Thyroid gland (tissue), 4 donors: Measurements from ENCODE around the gene ACP7. TPM values are rescaled to one million over a fixed set of nuclear protein-coding genes. Genes with fewer than 3 reads are reported as not detected.
A peak's percentile ranks its signal among the peaks of the same experiment; 100 is the strongest.

Experiments used
- DNase-seq, 2 donors: peaks; one replicate each; pipeline ENCODE4 v3.0.0-alpha.2; 2019
- H3K27ac ChIP-seq, 3 donors: fragments of 200-600 bp; sonication (generic); 1 replicate in 2 of 3; 2 replicates in 1 of 3; pipeline ENCODE4 v1.5.1; 2016 to 2019; ENCODE audit warnings: mild to moderate bottlenecking in 1 of 3, moderate library complexity in 1 of 3
- H3K27me3 ChIP-seq: fragments of 200-600 bp; sonication (generic); one replicate; pipeline ENCODE4 v1.5.1; 2019
- H3K36me3 ChIP-seq, 2 donors: fragments of 200-600 bp; sonication (generic); one replicate each; pipeline ENCODE4 v1.5.1; 2016 to 2019
- H3K4me1 ChIP-seq, 2 donors: fragments of 200-600 bp; sonication (generic); one replicate each; pipeline ENCODE4 v1.5.1; 2017 to 2019
- H3K4me3 ChIP-seq, 3 donors: fragments of 200-600 bp; sonication (generic); replicated peaks in 1 of 3; 1 replicate in 2 of 3; 2 replicates in 1 of 3; pipeline ENCODE4 v1.5.1; 2016; ENCODE audit warnings: mild to moderate bottlenecking in 1 of 3
- H3K9me3 ChIP-seq: fragments of 200-600 bp; sonication (generic); one replicate; pipeline ENCODE4 v1.5.1; 2017
- POLR2A ChIP-seq, 2 donors: fragments of 450-650 bp; IDR thresholded peaks; one replicate each; pipeline ENCODE4 v1.6.1; 2017; ENCODE audit warnings: antibody characterized with exemption in 2 of 2, mild to moderate bottlenecking in 2 of 2, moderate library complexity in 1 of 2
- WGBS, 2 donors: methylation state at CpG; one replicate each; pipeline ENCODE4 v1.1.5; 2017; 5-methylcytosine and 5-hydroxymethylcytosine counted together
- intact Hi-C: fragments of 100-400 bp; cut with DNase I; formaldehyde crosslinking; loops from one replicate; pipeline ENCODE4 v1.15.1; 2023
- total RNA-seq, 4 donors: library from RNA; depleted of rRNA; stranded (reverse); fragments of >200 nt; gene quantifications; one replicate each; pipeline ENCODE4 v1.2.3, GENCODE V29; 2016
- TF ChIP-seq, protein P1 (sequence below), 6 experiments: fragments of 200-600 bp in 3 of 6; fragments of 450-650 bp in 3 of 6; sonication (generic) in 3 of 6; IDR thresholded peaks; one replicate each; pipeline ENCODE4 v1.5.1; 2016 to 2019; ENCODE audit warnings: antibody characterized with exemption in 6 of 6, mild to moderate bottlenecking in 2 of 6, inconsistent platforms in 1 of 6, moderate library complexity in 1 of 6

ACP7 gene
- total RNA-seq, 4 donors from 2014 or later: 0.22 TPM; not detected in 3

DNA sequence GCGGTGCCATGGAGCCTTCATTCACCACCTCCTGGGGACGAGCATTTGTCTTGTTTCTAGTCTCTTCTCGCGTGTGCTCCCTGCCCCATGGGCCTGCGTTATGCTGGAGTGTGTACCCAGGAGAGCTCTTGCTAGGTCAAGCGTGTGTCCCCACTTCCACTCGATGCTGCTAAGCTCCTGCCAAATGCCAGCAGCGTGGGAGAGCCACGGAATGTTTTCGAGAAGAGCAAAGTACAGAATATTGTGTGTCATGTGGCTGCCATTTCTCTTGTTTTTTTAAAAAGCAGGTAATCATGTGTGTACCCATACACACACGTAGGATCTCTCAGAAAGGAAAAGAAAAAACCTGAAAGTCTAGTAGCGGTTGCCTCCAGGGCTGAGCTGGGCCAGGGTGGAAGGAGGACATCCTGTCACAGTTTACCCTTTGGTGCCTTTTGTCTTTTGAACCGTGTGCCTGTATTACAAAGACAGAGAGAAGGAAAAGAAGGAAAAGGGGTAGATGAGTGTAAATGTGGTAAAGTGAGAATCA is 70.0 kb downstream of the ACP7 start:
- no peak overlapping the region for H3K4me3 ChIP-seq
- H3K27ac ChIP-seq: peak overlapping the region; percentile 64 to 78 (median 68)
- no peaks in the 10 kb centered on the region for H3K27me3 ChIP-seq
- intact Hi-C loops: no loop called here
- no peaks in the 10 kb centered on the region for H3K36me3 ChIP-seq
- no peaks in the 10 kb centered on the region for H3K9me3 ChIP-seq
- DNase-seq: peak; percentile 83 to 84
- WGBS, 2 donors: 27 to 28% methylated on average over 13 of the region's 13 CpGs
- TF ChIP-seq POLR2A (IDR thresholded peaks at IDR 0.05): no peak
- TF ChIP-seq, protein P1, sequence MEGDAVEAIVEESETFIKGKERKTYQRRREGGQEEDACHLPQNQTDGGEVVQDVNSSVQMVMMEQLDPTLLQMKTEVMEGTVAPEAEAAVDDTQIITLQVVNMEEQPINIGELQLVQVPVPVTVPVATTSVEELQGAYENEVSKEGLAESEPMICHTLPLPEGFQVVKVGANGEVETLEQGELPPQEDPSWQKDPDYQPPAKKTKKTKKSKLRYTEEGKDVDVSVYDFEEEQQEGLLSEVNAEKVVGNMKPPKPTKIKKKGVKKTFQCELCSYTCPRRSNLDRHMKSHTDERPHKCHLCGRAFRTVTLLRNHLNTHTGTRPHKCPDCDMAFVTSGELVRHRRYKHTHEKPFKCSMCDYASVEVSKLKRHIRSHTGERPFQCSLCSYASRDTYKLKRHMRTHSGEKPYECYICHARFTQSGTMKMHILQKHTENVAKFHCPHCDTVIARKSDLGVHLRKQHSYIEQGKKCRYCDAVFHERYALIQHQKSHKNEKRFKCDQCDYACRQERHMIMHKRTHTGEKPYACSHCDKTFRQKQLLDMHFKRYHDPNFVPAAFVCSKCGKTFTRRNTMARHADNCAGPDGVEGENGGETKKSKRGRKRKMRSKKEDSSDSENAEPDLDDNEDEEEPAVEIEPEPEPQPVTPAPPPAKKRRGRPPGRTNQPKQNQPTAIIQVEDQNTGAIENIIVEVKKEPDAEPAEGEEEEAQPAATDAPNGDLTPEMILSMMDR (IDR thresholded peaks at IDR 0.05): peak in 1 of 6 experiments; percentile 38
- H3K4me1 ChIP-seq: peaks cover 35 to 54% of the 10 kb centered on the region in 2 donors

DNA sequence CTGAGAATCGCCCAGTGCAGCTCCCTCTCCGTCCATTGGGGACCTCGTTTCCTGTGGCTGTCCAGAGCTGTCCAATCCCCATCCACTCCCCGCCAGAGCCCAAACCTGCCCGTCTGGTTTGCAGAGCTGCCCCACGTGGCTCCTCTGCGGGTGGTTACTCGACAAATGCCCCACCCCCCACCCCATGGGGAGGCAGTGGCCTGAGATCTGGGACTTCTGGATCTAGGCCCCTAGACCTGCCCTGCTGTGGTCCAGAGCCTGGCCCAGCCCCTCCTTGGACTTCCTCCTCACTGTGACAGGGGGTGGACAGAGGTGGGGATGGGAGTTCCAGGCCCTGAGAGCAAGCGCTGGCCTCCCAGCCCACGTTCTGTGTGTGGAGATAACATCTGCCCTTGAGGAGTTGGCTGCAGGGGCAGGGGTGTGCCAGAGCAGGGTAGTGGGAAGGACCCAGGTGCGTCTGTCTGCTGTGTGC is 70.5 kb downstream of the ACP7 start:
- Histone ChIP-seq H3K36me3 (no peaks in the 10 kb centered on the region), H3K27me3 (no peaks in the 10 kb centered on the region), H3K4me3 (no peak overlapping the region), H3K4me1 (peaks cover 35 to 56% of the 10 kb centered on the region in 2 donors), H3K9me3 (no peaks in the 10 kb centered on the region), H3K27ac (peak overlapping the region; percentile 64 to 78 (median 68))
- peak; percentile 92 for DNase-seq
- TF ChIP-seq, protein P1 (IDR thresholded peaks at IDR 0.05): peak in 2 of 6 experiments; percentile 25 to 42
- TF ChIP-seq POLR2A (IDR thresholded peaks at IDR 0.05): no peak
- intact Hi-C loops: no loop called here
- WGBS, 2 donors: 10 to 26% methylated on average over 10 to 11 of the region's 11 CpGs

DNA sequence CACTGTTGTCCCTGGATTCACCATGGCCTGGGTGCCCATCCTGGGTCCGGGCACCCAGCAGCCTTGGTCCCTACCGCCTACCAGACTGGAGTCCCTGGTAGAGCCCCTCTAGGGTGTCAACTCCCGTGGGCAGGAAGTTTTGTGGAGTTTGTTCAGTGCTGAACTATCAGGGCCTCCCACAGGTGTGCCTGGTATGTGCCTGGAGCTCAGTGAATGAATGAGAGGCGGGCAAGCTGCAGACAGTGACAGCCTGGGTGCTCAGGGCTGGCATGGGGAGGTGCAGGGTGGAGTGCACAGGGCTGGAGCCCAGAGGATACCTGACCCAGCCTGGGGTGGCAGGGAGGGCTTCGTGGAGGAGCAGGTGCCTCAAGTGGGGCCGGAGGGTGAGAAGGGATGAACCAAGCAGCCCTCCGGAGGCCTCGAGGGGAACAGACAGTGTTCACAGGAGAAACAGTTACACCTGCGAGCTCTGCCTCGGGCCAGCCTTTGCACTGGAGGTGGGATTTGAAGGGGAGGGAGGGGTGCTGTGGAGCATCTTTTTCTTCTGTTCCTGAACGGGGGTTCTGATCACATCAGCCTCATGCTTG is 71.0 kb downstream of the ACP7 start:
- 68 to 74% methylated on average over 8 to 9 of the region's 11 CpGs for WGBS, 2 donors
- H3K4me3 ChIP-seq: no peak overlapping the region
- DNase-seq: no peak
- H3K4me1 ChIP-seq: peaks cover 35 to 58% of the 10 kb centered on the region in 2 donors
- H3K27ac ChIP-seq: peak overlapping the region; percentile 64 to 78 (median 68)
- H3K27me3 ChIP-seq: no peaks in the 10 kb centered on the region
- TF ChIP-seq, protein P1 (IDR thresholded peaks at IDR 0.05): no peak
- TF ChIP-seq POLR2A (IDR thresholded peaks at IDR 0.05): no peak
- intact Hi-C loops: no loop called here
- H3K36me3 ChIP-seq: no peaks in the 10 kb centered on the region
- no peaks in the 10 kb centered on the region for H3K9me3 ChIP-seq

DNA sequence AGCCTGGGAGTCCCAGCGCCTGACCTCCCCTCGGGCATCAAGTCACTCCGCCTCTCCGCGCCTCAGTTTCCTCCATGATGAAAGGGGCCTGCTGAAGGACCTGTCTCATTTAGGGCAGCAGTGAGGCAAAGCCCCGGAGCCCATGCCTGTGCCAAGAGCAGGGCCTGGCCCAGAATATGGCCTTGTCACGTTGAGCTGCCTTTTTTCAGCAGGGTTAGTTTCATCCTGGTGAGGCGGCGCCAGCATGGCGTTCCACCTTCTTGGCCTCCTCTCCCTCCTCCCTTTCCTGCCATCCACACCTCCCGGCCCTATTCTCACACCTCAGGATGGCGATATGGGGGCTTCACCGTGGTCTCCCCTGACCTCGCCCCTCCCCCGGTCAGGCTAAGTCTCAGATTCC is 71.6 kb downstream of the ACP7 start:
- Histone ChIP-seq H3K4me3 (no peak overlapping the region), H3K36me3 (no peaks in the 10 kb centered on the region), H3K27me3 (no peaks in the 10 kb centered on the region), H3K4me1 (peaks cover 37 to 63% of the 10 kb centered on the region in 2 donors), H3K9me3 (no peaks in the 10 kb centered on the region), H3K27ac (peak overlapping the region; percentile 55 to 78 (median 68))
- WGBS, 2 donors: 78 to 83% methylated on average over 14 to 15 of the region's 15 CpGs
- no peak for DNase-seq
- TF ChIP-seq POLR2A (IDR thresholded peaks at IDR 0.05): no peak
- TF ChIP-seq, protein P1 (IDR thresholded peaks at IDR 0.05): no peak
- intact Hi-C loops: no loop called here
